K562 (cell line): ENCODE results near the gene ELOVL7. TPM values are rescaled to one million over a fixed set of nuclear protein-coding genes. Genes with fewer than 3 reads are reported as not detected.

Experiments
- ATAC-seq: fragments of 200-7000 bp; cut with Tn5 transposase; 3 replicates; pipeline ENCODE4 v1.9.1; 2020; ENCODE audit warnings: moderate library complexity
- Bru-seq: library from RNA; stranded (reverse); fragments of 400-500 nt; gene quantifications from one replicate; lab custom pipeline; 2021; lab: Mats Ljungman, UMichigan
- BruChase-seq, 2 experiments: library from RNA; stranded (reverse); fragments of 400-500 nt; gene quantifications; one replicate each; lab custom pipeline; 2021; lab: Mats Ljungman, UMichigan
- BruUV-seq: library from RNA; stranded (reverse); fragments of 400-500 nt; replicated peaks from 2 replicates; lab custom pipeline; 2021; lab: Mats Ljungman, UMichigan
- CTCF ChIA-PET: fragments of 300-600 bp; formaldehyde crosslinking; extraction: SDS; loops from one replicate; lab custom pipeline; 2021; ENCODE audit warnings: low intra/inter-chr PET ratio; lab: Yijun Ruan, JAX
- POLR2A ChIA-PET: fragments of 300-600, 350-650 bp; sonication (Branson Sonifier 250); formaldehyde crosslinking; extraction: SDS; loops from one replicate; lab custom pipeline; 2021; ENCODE audit warnings: antibody characterized with exemption, inconsistent platforms; lab: Yijun Ruan, JAX
- DNase-seq, 4 experiments: peaks; one replicate each; pipeline versions ENCODE4 v3.0.0 to v3.0.0-alpha.2; 2011 to 2018; ENCODE audit warnings: low spot score in 3 of 4, mixed read lengths in 3 of 4; ENCODE audit errors: extremely low read depth in 1 of 4
- FAIRE-seq: peaks from 2 replicates; lab custom pipeline; 2011; peaks lifted over from hg19 to GRCh38; lab: Jason Lieb, UNC
- H2AFZ ChIP-seq: 2 replicates; pipeline ENCODE4 v1.6.0; 2011; ENCODE audit warnings: low read depth, low read length, control low read depth, inconsistent platforms
- H3K27ac ChIP-seq: fragments of 200-600 bp; 3 replicates; pipeline ENCODE4 v1.8.0; 2011; ENCODE audit warnings: low read depth, mild to moderate bottlenecking, control low read depth, inconsistent platforms, low read length, moderate library complexity, mixed read lengths; ENCODE audit errors: extremely low read depth
- H3K27me3 ChIP-seq, 2 experiments: fragments of 300-600 bp in 1 of 2; 2 replicates in 1 of 2; 3 replicates in 1 of 2; pipeline versions ENCODE4 v1.6.0 to v1.8.0; 2011; ENCODE audit warnings: inconsistent platforms in 2 of 2, low read length in 2 of 2, mild to moderate bottlenecking in 1 of 2, mixed read lengths in 1 of 2, moderate library complexity in 1 of 2; ENCODE audit not compliant: control insufficient read depth in 2 of 2, insufficient read depth in 2 of 2
- H3K36me3 ChIP-seq: fragments of 300-600 bp; 3 replicates; pipeline ENCODE4 v1.8.0; 2011; ENCODE audit warnings: mild to moderate bottlenecking, low read length, inconsistent platforms; ENCODE audit not compliant: control insufficient read depth, insufficient read depth
- H3K4me1 ChIP-seq, 2 experiments: fragments of 200-600 bp in 1 of 2; replicated peaks in 1 of 2; 2 replicates in 1 of 2; 3 replicates in 1 of 2; pipeline versions ENCODE4 v1.5.1 to v1.8.0; 2011; ENCODE audit warnings: inconsistent platforms in 2 of 2, low read length in 2 of 2, mild to moderate bottlenecking in 1 of 2, mixed read lengths in 1 of 2, moderate library complexity in 1 of 2; ENCODE audit not compliant: control insufficient read depth in 2 of 2, insufficient read depth in 2 of 2
- H3K4me2 ChIP-seq: 2 replicates; pipeline ENCODE4 v1.6.1; 2011; ENCODE audit warnings: low read length, control low read depth, inconsistent platforms, mixed read lengths; ENCODE audit not compliant: insufficient read depth
- H3K4me3 ChIP-seq: fragments of 200-600 bp; sonication (generic), shearing (Covaris generic); 2 replicates; pipeline ENCODE4 v1.5.1; 2016; ENCODE audit warnings: control low read depth, inconsistent platforms
- H3K79me2 ChIP-seq: fragments of 200-600 bp; 3 replicates; pipeline ENCODE4 v1.8.0; 2011; ENCODE audit warnings: low read length, inconsistent platforms; ENCODE audit not compliant: control insufficient read depth, insufficient read depth
- H3K9ac ChIP-seq, 2 experiments: 2 replicates each; pipeline versions ENCODE4 v1.6.0 to v1.6.1; 2011; ENCODE audit warnings: low read depth in 2 of 2, low read length in 2 of 2, control low read depth in 1 of 2, inconsistent platforms in 1 of 2, mild to moderate bottlenecking in 1 of 2, mixed read lengths in 1 of 2; ENCODE audit not compliant: insufficient read depth in 1 of 2
- H3K9me1 ChIP-seq: one replicate; pipeline ENCODE4 v1.6.0; 2011; ENCODE audit warnings: inconsistent platforms, mild to moderate bottlenecking, low read length, moderate library complexity; ENCODE audit not compliant: control insufficient read depth, insufficient read depth
- H3K9me3 ChIP-seq: replicated peaks from 2 replicates; pipeline ENCODE4 v1.5.1; 2011; ENCODE audit warnings: low read depth, low read length, inconsistent platforms; ENCODE audit not compliant: control insufficient read depth, insufficient read depth
- H4K20me1 ChIP-seq: replicated peaks from 2 replicates; pipeline ENCODE4 v1.6.1; 2011; ENCODE audit warnings: low read length, inconsistent platforms, mixed read lengths; ENCODE audit not compliant: control insufficient read depth, insufficient read depth
- ARID1B ChIP-seq: fragments of 450-650 bp; IDR thresholded peaks from 2 replicates; pipeline ENCODE4 v1.6.1; 2016; ENCODE audit warnings: antibody characterized with exemption, mild to moderate bottlenecking, inconsistent platforms
- BDP1 ChIP-seq: IDR thresholded peaks from 3 replicates; pipeline ENCODE4 v1.6.1; 2011; ENCODE audit not compliant: insufficient read length, insufficient read depth
- BRCA1 ChIP-seq, 2 experiments: fragments of 450-650 bp in 1 of 2; sonication (generic) in 1 of 2; formaldehyde crosslinking in 1 of 2; IDR thresholded peaks; 2 replicates each; pipeline versions ENCODE4 v1.5.0 to v1.6.1; 2017 to 2020; ENCODE audit warnings: mild to moderate bottlenecking in 1 of 2, missing genetic modification reagents in 1 of 2
- CBFA2T2 ChIP-seq: fragments of 450-650 bp; conservative IDR thresholded peaks from 2 replicates; pipeline ENCODE4 v1.6.1; 2017; ENCODE audit warnings: mild to moderate bottlenecking
- CC2D1A ChIP-seq: fragments of 450-650 bp; IDR thresholded peaks from 2 replicates; pipeline ENCODE4 v1.6.1; 2017; ENCODE audit warnings: mild to moderate bottlenecking
- KDM2B ChIP-seq: fragments of 250-450 bp; sonication (Bioruptor Pico); IDR thresholded peaks from 2 replicates; pipeline ENCODE4 v1.8.0; 2021; ENCODE audit warnings: mild to moderate bottlenecking, moderate library complexity
- MEF2D ChIP-seq: conservative IDR thresholded peaks from 2 replicates; pipeline ENCODE4 v1.6.1; 2016; ENCODE audit warnings: low read depth, missing genetic modification characterization, missing compliant biosample characterization
- POU5F1 ChIP-seq: fragments of 150-350 bp; IDR thresholded peaks from 2 replicates; pipeline ENCODE4 v1.6.1; 2014; ENCODE audit warnings: borderline replicate concordance, low read length, low read depth, mild to moderate bottlenecking; ENCODE audit not compliant: partially characterized antibody
- RFX7 ChIP-seq: fragments of 250-450 bp; sonication (Bioruptor Pico); IDR thresholded peaks from 2 replicates; pipeline ENCODE4 v1.5.1; 2021; ENCODE audit warnings: mild to moderate bottlenecking
- RNF2 ChIP-seq: sonication (generic); IDR thresholded peaks from 2 replicates; pipeline ENCODE4 v1.6.1; 2016
- SRSF7 ChIP-seq: fragments of 200-400 bp; formaldehyde crosslinking; optimal IDR thresholded peaks from 2 replicates; pipeline ENCODE3; 2017; ENCODE audit warnings: mild to moderate bottlenecking, low read depth, low read length
- ZBTB12 ChIP-seq: fragments of 250-450 bp; sonication (Bioruptor Pico); IDR thresholded peaks from 2 replicates; pipeline ENCODE4 v1.4.0; 2020
- ZNF41 ChIP-seq: fragments of 250-450 bp; sonication (Bioruptor Pico); conservative IDR thresholded peaks from 2 replicates; pipeline ENCODE4 v1.4.0; 2020; ENCODE audit warnings: mild to moderate bottlenecking
- ZNF431 ChIP-seq: sonication (generic); formaldehyde crosslinking; IDR thresholded peaks from 2 replicates; pipeline ENCODE4 v1.8.0; 2022; ENCODE audit warnings: mild to moderate bottlenecking, missing genetic modification reagents
- WGBS: fragments of 100-300 bp; shearing (Covaris generic); methylation state at CpG from one replicate; pipeline ENCODE4 v1.1.6; 2016; ENCODE audit warnings: low coverage, mixed read lengths; ENCODE audit not compliant: insufficient coverage; ENCODE audit errors: missing lambda C conversion rate; 5-methylcytosine and 5-hydroxymethylcytosine counted together
- in situ Hi-C: fragments of 300-500 bp; cut with MboI; formaldehyde crosslinking; loops from 4 replicates; pipeline ENCODE4 v1.15.0; 2018; ENCODE audit warnings: inconsistent platforms, mixed read lengths
- intact Hi-C: fragments of 100-400 bp; cut with micrococcal nuclease; formaldehyde crosslinking; loops from 2 replicates; pipeline ENCODE4 v1.14.2; 2022
- long read RNA-seq, 3 experiments: library from polyadenylated mRNA in 2 of 3; library from RNA in 1 of 3; unstranded in 2 of 3; stranded (forward) in 1 of 3; transcript quantifications; one replicate each; pipeline ENCODE4 v2.0.0, GENCODE V29; 2019 to 2022
- polyA minus RNA-seq, 3 experiments: library from RNA; depleted of rRNA, polyadenylated mRNA; stranded (reverse); fragments of >200 nt; gene quantifications; 2 replicates each; pipeline ENCODE4 v1.2.3, GENCODE V29; 2011
- polyA plus RNA-seq, 8 experiments: library from polyadenylated mRNA; depleted of rRNA in 4 of 8; stranded (reverse) in 5 of 8; unstranded in 3 of 8; fragments of >200 nt; fragmentation: Nextera tagmentation in 2 of 8; fragmentation: Illumina TruSeq in 1 of 8; extraction: Ambion mirVana in 2 of 8; extraction: Trizol in 1 of 8; gene quantifications; 2 replicates each; pipeline versions ENCODE4 v1.2.1 to v1.2.3, GENCODE V29; 2011 to 2014; ENCODE audit warnings: inconsistent platforms in 1 of 8, missing spikeins in 1 of 8
- total RNA-seq, 7 experiments: library from RNA; depleted of rRNA in 6 of 7; stranded (reverse); fragments of >200 nt in 6 of 7; fragmentation: Illumina TruSeq in 2 of 7; extraction: Trizol in 2 of 7; gene quantifications; 2 replicates each; pipeline versions ENCODE4 v1.2.1 to v1.2.3, GENCODE V29; 2011 to 2021; ENCODE audit warnings: low replicate concordance in 1 of 7

Gene ELOVL7
- 3.7 and 5.9 TPM in 2 replicates for total RNA-seq (2011; cell fraction: chromatin; rRNA removed; ENCODE audit: low replicate concordance)
- 1.3 and 3.4 TPM in 2 replicates for total RNA-seq (2011; cell fraction: nucleolus; rRNA removed)
- total RNA-seq (2011; cell fraction: nucleoplasm; rRNA removed), result 4.6 and 7.0 TPM in 2 replicates
- total RNA-seq (2014; rRNA removed), result 4.5 and 5.8 TPM in 2 replicates
- total RNA-seq (2014; rRNA removed; fragmentation: Illumina TruSeq; extraction: Trizol), result 12.3 and 15.0 TPM in 2 replicates
- 6.7 and 8.2 TPM in 2 replicates for total RNA-seq (2015; rRNA removed; fragmentation: Illumina TruSeq; extraction: Trizol)
- 9.4 and 11.6 TPM in 2 replicates for total RNA-seq (2021)
- 6.7 and 26.7 TPM in 2 replicates for polyA plus RNA-seq (2011; rRNA removed)
- polyA plus RNA-seq (2011; cell fraction: cytosol; rRNA removed), result 1.6 and 15.0 TPM in 2 replicates
- 2.0 and 14.5 TPM in 2 replicates for polyA plus RNA-seq (2011; cell fraction: nucleus; rRNA removed)
- 6.4 and 13.8 TPM in 2 replicates for polyA plus RNA-seq (2012)
- polyA plus RNA-seq (2014; fragmentation: Illumina TruSeq; extraction: Trizol), result 11.3 and 11.4 TPM in 2 replicates
- 1 to 10 TPM; 4.6 to 5.6 TPM for polyA plus RNA-seq (2014; fragmentation: Nextera tagmentation; extraction: Ambion mirVana)
- polyA plus RNA-seq (2014; rRNA removed), result 6.9 and 8.9 TPM in 2 replicates
- 6.7 and 30.9 TPM in 2 replicates for polyA minus RNA-seq (2011; rRNA and poly(A)+ RNA removed)
- 4.1 and 12.1 TPM in 2 replicates for polyA minus RNA-seq (2011; cell fraction: cytosol; rRNA and poly(A)+ RNA removed)
- 0.81 and 6.9 TPM in 2 replicates for polyA minus RNA-seq (2011; cell fraction: nucleus; rRNA and poly(A)+ RNA removed)
- Bru-seq, nascent RNA, result percentile 59 among the genes with signal in this experiment
- BruChase-seq, experiment 1, labeled RNA remaining after a 2-hour chase, result percentile 66 among the genes with signal in this experiment
- BruChase-seq, experiment 2, labeled RNA remaining after a 6-hour chase, result percentile 65 among the genes with signal in this experiment
- long read RNA-seq, experiment 1, partial matches to known transcripts, result 4 of 12 reads
- long read RNA-seq, experiment 1, other reads (novel, unspliced or antisense), result 2 of 12 reads
- long read RNA-seq, experiment 2, partial matches to known transcripts, result 0 of 5 reads
- long read RNA-seq, experiment 2, other reads (novel, unspliced or antisense), result 5 of 5 reads
- long read RNA-seq, experiment 3, partial matches to known transcripts, result 0 of 1 reads
- long read RNA-seq, experiment 3, other reads (novel, unspliced or antisense), result 0 of 1 reads

GRCh38 chr5:60843936-60844905 lies at the start of gene ELOVL7:
ELOVL7 (minus strand) TSS chr5:60844269; CDS start chr5:60787397, 56,872 bp downstream.
- 3% methylated on average over 33 of the region's 87 CpGs for WGBS
- ChIA-PET CTCF (no interaction called here), POLR2A (interaction anchor here (0.6 to 1.6 kb wide), 4 partner anchors 8 to 1886 kb away, joined by 3 to 7 read pairs (median 3); no protein-coding TSS in a partner anchor)
- Histone ChIP-seq H3K36me3 (no peaks in the 10 kb centered on the region), H3K9me3 (no peaks in the 10 kb centered on the region), H3K9ac (peak within 1 kb of the TSS; percentile 56 to 89), H2AFZ (peak within 1 kb of the TSS; percentile 87), H3K79me2 (peaks cover 6% of the 10 kb centered on the region; the same call in 1 of the 3 replicates), H3K4me2 (peak within 1 kb of the TSS; percentile 79), H3K27me3 (peaks cover 0 to 14% of the 10 kb centered on the region in 2 experiments; a peak in 3 of 5 replicates), H3K9me1 (no peaks in the 10 kb centered on the region), H4K20me1 (no peaks in the 10 kb centered on the region), H3K4me3 (peak within 1 kb of the TSS; percentile 68), H3K4me1 (peaks cover 5 to 14% of the 10 kb centered on the region in 2 experiments; a peak in 4 of 5 replicates), H3K27ac (peak within 1 kb of the TSS; percentile 44; the same call in 2 of the 3 replicates)
- no peak for FAIRE-seq
- BruUV-seq, result no TSS peak
- intact Hi-C loops (loop anchor here (5.0 to 10.0 kb wide), 3 partner anchors 142 to 321 kb away; partner anchors contain the start of genes DEPDC1B and SMIM15), in situ Hi-C loops (no loop called here)
- peak; percentile 97 for ATAC-seq
- peak; percentile 77 to 87 (median 82) for DNase-seq
- TF ChIP-seq SRSF7, result no peak
- no peak for TF ChIP-seq ZNF431 (CRISPR knock-in tag)
- TF ChIP-seq RNF2, result no peak
- TF ChIP-seq CC2D1A, result no peak
- TF ChIP-seq MEF2D, result no peak
- TF ChIP-seq KDM2B (CRISPR knock-in tag), result no peak
- no peak for TF ChIP-seq ZNF41 (CRISPR knock-in tag)
- TF ChIP-seq ARID1B, result no peak
- no peak for TF ChIP-seq RFX7
- no peak for TF ChIP-seq BDP1
- no peak for TF ChIP-seq ZBTB12
- TF ChIP-seq CBFA2T2, result no peak
- TF ChIP-seq BRCA1 (IDR thresholded peaks at IDR 0.05), result no peak
- TF ChIP-seq BRCA1 (CRISPR knock-in tag; IDR thresholded peaks at IDR 0.05), result no peak
- no peak for TF ChIP-seq POU5F1
